DND-41 (cell line): ENCODE results near the gene IFT80.

Experiments
- EZH2 ChIP-seq: IDR thresholded peaks from 3 replicates; pipeline ENCODE4 v1.6.1; 2012; ENCODE audit warnings: borderline replicate concordance, low read depth, mild to moderate bottlenecking, moderate library complexity, low read length, inconsistent platforms; ENCODE audit not compliant: severe bottlenecking
- TF ChIP-seq, protein P1 (sequence below): IDR thresholded peaks from 2 replicates; pipeline ENCODE4 v1.5.1; 2012; ENCODE audit warnings: borderline replicate concordance, low read length, moderate library complexity, mild to moderate bottlenecking; ENCODE audit not compliant: poor library complexity, severe bottlenecking; ENCODE audit errors: extremely low read depth

DNA sequence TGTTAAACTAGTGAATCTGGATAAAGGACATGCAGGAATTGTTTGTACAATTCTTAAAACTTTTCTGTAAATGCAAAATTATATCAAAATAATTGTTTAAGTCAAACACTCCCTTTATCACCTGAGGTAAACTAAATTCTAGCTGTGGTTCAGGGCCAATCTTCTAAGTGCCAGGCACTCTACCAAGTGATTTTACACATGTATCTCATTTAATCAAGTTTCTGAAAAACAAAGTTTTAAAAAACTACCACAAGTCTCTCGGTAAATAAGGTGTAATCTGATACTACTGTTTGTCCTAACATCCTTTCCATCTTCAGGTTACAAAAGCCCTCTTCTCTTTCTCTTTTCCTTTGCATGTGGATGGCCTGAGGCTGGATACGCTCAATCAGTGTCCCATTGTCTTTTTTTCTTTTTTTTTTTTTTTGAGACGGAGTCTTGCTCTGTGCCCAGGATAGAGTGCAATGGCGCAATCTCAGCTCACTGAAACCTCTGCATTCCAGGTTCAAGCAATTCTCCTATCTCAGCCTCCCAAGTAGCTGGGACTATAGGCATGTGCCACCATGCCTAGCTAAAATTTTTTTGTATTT lies 19.3 kb downstream of the IFT80 start:
- TF ChIP-seq, protein P1, sequence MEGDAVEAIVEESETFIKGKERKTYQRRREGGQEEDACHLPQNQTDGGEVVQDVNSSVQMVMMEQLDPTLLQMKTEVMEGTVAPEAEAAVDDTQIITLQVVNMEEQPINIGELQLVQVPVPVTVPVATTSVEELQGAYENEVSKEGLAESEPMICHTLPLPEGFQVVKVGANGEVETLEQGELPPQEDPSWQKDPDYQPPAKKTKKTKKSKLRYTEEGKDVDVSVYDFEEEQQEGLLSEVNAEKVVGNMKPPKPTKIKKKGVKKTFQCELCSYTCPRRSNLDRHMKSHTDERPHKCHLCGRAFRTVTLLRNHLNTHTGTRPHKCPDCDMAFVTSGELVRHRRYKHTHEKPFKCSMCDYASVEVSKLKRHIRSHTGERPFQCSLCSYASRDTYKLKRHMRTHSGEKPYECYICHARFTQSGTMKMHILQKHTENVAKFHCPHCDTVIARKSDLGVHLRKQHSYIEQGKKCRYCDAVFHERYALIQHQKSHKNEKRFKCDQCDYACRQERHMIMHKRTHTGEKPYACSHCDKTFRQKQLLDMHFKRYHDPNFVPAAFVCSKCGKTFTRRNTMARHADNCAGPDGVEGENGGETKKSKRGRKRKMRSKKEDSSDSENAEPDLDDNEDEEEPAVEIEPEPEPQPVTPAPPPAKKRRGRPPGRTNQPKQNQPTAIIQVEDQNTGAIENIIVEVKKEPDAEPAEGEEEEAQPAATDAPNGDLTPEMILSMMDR, result no peak
- TF ChIP-seq EZH2, result no peak
